GM13976 (cell line): ENCODE results near the gene SNX13.

ENCODE experiments used
- DNase-seq: peaks from one replicate; pipeline ENCODE4 v3.0.0; 2012; ENCODE audit warnings: low spot score
- in situ Hi-C: fragments of 300-500 bp; cut with MboI; formaldehyde crosslinking; loops from one replicate; pipeline ENCODE4 v1.12.0; 2022; ENCODE audit warnings: low sequenced_read_pairs, mixed read lengths, inconsistent platforms; ENCODE audit not compliant: unreplicated experiment
- TF ChIP-seq, protein P1 (sequence below): IDR thresholded peaks from 2 replicates; pipeline ENCODE4 v1.5.1; 2012; ENCODE audit warnings: borderline replicate concordance, mild to moderate bottlenecking; ENCODE audit not compliant: insufficient read depth; ENCODE audit errors: extremely low read depth, missing control alignments, control extremely low read depth

SNX13 gene

DNA sequence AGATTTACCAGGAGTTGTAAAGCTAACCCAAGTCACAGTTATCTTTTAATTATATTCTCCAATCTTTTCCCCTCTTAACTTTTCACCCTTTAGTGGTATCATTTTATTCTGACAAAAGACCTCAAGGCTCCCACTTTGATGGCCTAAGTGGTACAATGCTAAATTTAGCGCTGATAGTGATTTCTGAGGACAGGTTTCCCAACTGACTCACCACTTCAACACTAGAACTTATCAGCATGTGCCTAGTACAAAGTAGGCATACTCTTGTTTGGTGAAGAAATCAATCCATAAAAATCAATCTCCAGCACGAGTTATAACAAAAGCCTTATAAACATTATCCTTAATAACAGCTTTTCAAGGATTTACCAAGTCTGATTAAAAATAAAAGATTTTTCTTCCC is 7.5 kb downstream of the SNX13 start:
- no peak for DNase-seq
- TF ChIP-seq, protein P1, sequence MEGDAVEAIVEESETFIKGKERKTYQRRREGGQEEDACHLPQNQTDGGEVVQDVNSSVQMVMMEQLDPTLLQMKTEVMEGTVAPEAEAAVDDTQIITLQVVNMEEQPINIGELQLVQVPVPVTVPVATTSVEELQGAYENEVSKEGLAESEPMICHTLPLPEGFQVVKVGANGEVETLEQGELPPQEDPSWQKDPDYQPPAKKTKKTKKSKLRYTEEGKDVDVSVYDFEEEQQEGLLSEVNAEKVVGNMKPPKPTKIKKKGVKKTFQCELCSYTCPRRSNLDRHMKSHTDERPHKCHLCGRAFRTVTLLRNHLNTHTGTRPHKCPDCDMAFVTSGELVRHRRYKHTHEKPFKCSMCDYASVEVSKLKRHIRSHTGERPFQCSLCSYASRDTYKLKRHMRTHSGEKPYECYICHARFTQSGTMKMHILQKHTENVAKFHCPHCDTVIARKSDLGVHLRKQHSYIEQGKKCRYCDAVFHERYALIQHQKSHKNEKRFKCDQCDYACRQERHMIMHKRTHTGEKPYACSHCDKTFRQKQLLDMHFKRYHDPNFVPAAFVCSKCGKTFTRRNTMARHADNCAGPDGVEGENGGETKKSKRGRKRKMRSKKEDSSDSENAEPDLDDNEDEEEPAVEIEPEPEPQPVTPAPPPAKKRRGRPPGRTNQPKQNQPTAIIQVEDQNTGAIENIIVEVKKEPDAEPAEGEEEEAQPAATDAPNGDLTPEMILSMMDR, result no peak
- in situ Hi-C loops, result no loop called here

DNA sequence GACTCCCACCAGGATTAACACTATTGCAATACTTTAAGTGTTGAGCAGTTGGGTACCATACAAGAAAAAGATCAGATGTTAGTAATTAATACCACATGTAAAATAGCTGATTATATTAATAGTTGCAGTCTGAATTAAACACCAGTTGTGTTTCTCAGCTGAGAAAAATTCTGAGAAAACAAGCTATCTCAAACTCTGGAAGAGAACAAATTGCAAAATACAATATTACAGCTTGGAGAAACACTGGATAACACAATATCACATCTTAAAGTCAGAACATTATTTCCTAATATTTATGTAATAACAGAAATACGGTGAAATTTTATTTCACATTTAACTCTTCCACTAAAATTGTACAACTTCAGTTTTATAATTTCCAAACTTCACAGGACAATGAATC is 9.2 kb downstream of the SNX13 start:
- in situ Hi-C loops, result no loop called here
- DNase-seq, result no peak
- TF ChIP-seq, protein P1, result no peak

DNA sequence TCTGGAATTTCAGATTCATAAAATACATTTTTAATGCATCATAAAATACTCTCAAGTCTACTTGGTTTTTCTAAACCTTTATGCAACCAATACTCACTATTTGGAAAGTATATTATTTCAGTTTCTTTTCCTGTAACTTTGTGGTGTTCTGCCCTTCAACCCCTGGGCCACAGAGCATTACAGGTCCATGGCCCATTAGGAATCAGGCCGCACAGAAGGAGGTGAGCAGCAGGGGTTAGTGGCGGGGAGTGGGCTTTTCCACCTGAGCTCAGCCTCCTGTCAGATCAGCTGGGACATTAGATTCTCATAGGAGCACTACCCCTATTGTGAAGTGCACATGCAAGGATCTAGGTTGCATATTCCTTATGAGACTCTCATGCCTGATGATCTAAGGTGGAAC is 9.7 kb downstream of the SNX13 start:
- in situ Hi-C loops, result no loop called here
- no peak for DNase-seq
- TF ChIP-seq, protein P1, result no peak

DNA sequence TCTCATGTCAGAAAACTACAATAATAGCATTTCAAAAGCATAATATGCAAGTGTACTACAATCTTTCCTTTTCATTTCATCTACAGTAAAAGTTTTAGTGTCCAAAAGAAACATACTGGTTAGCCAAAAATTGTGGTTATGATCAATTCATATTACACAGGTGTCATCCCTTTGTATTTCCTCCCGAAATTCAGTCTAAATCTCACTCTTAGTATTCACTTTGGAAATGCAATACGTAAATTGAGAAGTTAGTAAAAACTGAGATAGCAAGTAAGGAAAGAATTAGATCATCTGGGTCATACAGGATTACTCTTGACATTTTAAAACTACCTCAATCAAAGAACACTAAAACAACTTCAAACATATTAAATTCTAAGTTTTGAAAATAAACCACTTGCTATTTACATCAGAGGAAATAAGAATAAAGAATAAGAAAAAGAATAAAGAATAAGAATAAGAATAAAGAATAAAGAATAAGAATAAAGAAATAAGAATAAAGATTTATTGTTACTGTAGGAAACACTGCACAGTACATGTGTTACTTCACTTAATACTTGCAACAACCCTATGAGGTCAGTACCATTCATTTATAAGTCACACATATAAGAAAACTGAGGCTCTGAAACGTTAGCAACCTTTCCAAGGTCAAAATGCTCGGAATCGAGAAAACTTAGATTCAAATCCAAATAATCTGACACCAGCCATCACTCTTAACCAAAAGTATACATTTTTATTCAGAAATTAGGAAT is 10.5 kb downstream of the SNX13 start:
- TF ChIP-seq, protein P1, result no peak
- in situ Hi-C loops, result no loop called here
- no peak for DNase-seq

DNA sequence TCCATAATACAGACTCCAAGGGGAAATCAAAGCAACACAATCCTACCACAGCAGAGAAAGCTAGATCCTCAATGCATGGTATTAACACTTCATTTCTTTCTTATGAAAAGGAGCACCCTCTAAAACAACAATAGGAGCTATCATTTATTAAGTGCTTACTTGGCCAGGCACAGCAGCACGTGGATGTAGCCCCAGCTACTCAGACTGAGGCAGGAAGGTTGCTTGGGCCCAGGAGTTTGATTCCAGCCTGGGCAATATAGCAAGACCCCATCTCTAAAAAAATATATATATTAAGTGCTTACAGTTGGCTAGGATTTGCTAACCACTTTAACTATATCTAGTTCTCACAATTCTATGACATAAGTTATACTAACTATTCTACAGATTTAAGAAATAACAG is 12.2 kb downstream of the SNX13 start:
- DNase-seq, result no peak
- in situ Hi-C loops, result no loop called here
- TF ChIP-seq, protein P1, result no peak

DNA sequence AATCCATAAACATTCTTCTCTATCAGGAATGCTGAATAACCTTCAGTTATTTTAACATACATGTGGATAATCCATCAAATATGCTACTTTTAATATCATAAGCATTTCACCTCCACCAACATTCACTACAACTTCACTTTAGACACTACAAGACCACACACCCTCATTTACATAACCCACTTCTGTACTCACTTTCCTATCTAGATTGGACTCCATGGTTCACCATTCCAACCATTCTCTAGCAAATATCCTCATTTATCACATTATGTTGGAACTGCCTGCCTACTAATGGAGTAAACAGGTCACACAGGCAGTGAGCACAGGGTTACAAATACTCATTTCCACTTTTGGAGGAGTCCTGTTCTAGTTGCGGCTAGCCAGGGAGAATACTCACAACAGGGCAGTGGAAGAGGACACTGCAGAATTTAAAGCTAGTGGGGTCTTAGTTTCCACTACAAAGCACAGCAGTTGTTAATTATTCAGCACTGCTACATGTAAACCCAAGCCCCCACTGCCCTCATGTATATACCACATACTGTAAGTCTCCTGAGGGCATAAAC is 18.4 kb downstream of the SNX13 start:
- TF ChIP-seq, protein P1, result no peak
- in situ Hi-C loops, result no loop called here
- no peak for DNase-seq
